Liver (tissue), 9 donors: ENCODE data around the gene AKT2. TPM values are rescaled to one million over a fixed set of nuclear protein-coding genes. Genes with fewer than 3 reads are reported as not detected.

Source experiments
- DNase-seq: peaks from one replicate; pipeline ENCODE4 v3.0.0-alpha.2; 2017; ENCODE audit warnings: low spot score
- H3K27ac ChIP-seq, 2 donors: one replicate each; pipeline ENCODE4 v1.7.0; 2013; ENCODE audit warnings: inconsistent platforms in 2 of 2, low read length in 2 of 2, control low read depth in 1 of 2, low read depth in 1 of 2, mild to moderate bottlenecking in 1 of 2
- H3K27me3 ChIP-seq, 4 donors: one replicate each; pipeline versions ENCODE4 v1.6.1 to v1.7.0; 2013; ENCODE audit warnings: low read length in 3 of 4, inconsistent platforms in 1 of 4, mild to moderate bottlenecking in 1 of 4, moderate library complexity in 1 of 4; ENCODE audit not compliant: control insufficient read depth in 4 of 4, insufficient read depth in 4 of 4
- H3K36me3 ChIP-seq, 4 donors: one replicate each; pipeline versions ENCODE4 v1.6.1 to v1.7.0; 2013; ENCODE audit warnings: low read length in 3 of 4, mild to moderate bottlenecking in 3 of 4, low read depth in 1 of 4, moderate library complexity in 1 of 4; ENCODE audit not compliant: control insufficient read depth in 4 of 4, insufficient read depth in 3 of 4
- H3K4me1 ChIP-seq, 4 donors: one replicate each; pipeline versions ENCODE4 v1.6.1 to v1.7.0; 2013; ENCODE audit warnings: low read length in 3 of 4, mild to moderate bottlenecking in 3 of 4, moderate library complexity in 1 of 4; ENCODE audit not compliant: control insufficient read depth in 4 of 4, insufficient read depth in 4 of 4
- H3K4me3 ChIP-seq, 3 donors: one replicate each; pipeline versions ENCODE4 v1.6.1 to v1.7.0; 2013; ENCODE audit warnings: low read length in 3 of 3, control low read depth in 1 of 3, low read depth in 1 of 3, mild to moderate bottlenecking in 1 of 3
- H3K9ac ChIP-seq, 2 donors: one replicate each; pipeline ENCODE4 v1.7.0; 2013; ENCODE audit warnings: low read length in 2 of 2, mild to moderate bottlenecking in 2 of 2, moderate library complexity in 2 of 2, control low read depth in 1 of 2, low read depth in 1 of 2
- H3K9me3 ChIP-seq, 4 donors: one replicate each; pipeline versions ENCODE4 v1.6.1 to v1.7.0; 2013; ENCODE audit warnings: low read length in 3 of 4; ENCODE audit not compliant: control insufficient read depth in 4 of 4
- EGR1 ChIP-seq, 2 donors: IDR thresholded peaks; 2 replicates each; pipeline ENCODE4 v1.6.1; 2016 to 2018; ENCODE audit warnings: antibody characterized with exemption in 2 of 2, low read depth in 2 of 2
- FOXA1 ChIP-seq: IDR thresholded peaks from 2 replicates; pipeline ENCODE4 v1.6.1; 2016; ENCODE audit warnings: antibody characterized with exemption
- FOXA2 ChIP-seq: IDR thresholded peaks from 2 replicates; pipeline ENCODE4 v1.6.1; 2016; ENCODE audit warnings: antibody characterized with exemption
- GABPA ChIP-seq, 2 donors: IDR thresholded peaks in 1 of 2; conservative IDR thresholded peaks in 1 of 2; 2 replicates each; pipeline ENCODE4 v1.6.1; 2016; ENCODE audit warnings: antibody characterized with exemption in 2 of 2, mild to moderate bottlenecking in 1 of 2, moderate library complexity in 1 of 2
- HNF4A ChIP-seq, 2 donors: conservative IDR thresholded peaks; 2 replicates each; pipeline ENCODE4 v1.6.1; 2016; ENCODE audit warnings: antibody characterized with exemption in 2 of 2, mild to moderate bottlenecking in 2 of 2
- HNF4G ChIP-seq: IDR thresholded peaks from 2 replicates; pipeline ENCODE4 v1.6.1; 2016; ENCODE audit warnings: antibody characterized with exemption
- JUND ChIP-seq, 2 donors: IDR thresholded peaks; 2 replicates each; pipeline ENCODE4 v1.6.1; 2016; ENCODE audit warnings: antibody characterized with exemption in 2 of 2
- NR2F2 ChIP-seq: IDR thresholded peaks from 2 replicates; pipeline ENCODE4 v1.6.1; 2016; ENCODE audit warnings: antibody characterized with exemption
- RAD21 ChIP-seq, 2 donors: IDR thresholded peaks; 2 replicates each; pipeline ENCODE4 v1.6.1; 2016; ENCODE audit warnings: antibody characterized with exemption in 2 of 2, mild to moderate bottlenecking in 2 of 2
- RXRA ChIP-seq, 2 donors: IDR thresholded peaks; 2 replicates each; pipeline ENCODE4 v1.6.1; 2017 to 2018; ENCODE audit warnings: antibody characterized with exemption in 2 of 2, mild to moderate bottlenecking in 1 of 2
- SP1 ChIP-seq: IDR thresholded peaks from 2 replicates; pipeline ENCODE4 v1.6.1; 2018; ENCODE audit warnings: antibody characterized with exemption, mild to moderate bottlenecking
- TAF1 ChIP-seq: conservative IDR thresholded peaks from 2 replicates; pipeline ENCODE4 v1.6.1; 2016; ENCODE audit warnings: antibody characterized with exemption, mild to moderate bottlenecking
- YY1 ChIP-seq: IDR thresholded peaks from 2 replicates; pipeline ENCODE4 v1.6.1; 2016; ENCODE audit warnings: antibody characterized with exemption, mild to moderate bottlenecking
- WGBS: extraction: QIAGEN DNeasy Blood & Tissue Kit; methylation state at CpG from one replicate; pipeline ENCODE4 v1.1.7; 2013; 5-methylcytosine and 5-hydroxymethylcytosine counted together
- polyA plus RNA-seq, 2 donors: library from polyadenylated mRNA; stranded (reverse) in 1 of 2; unstranded in 1 of 2; fragments of 200-250 nt in 1 of 2; fragments of >200 nt in 1 of 2; fragmentation: Nextera tagmentation in 1 of 2; extraction: Ambion mirVana in 1 of 2; gene quantifications; one replicate each; pipeline versions ENCODE4 v1.2.1 to v1.2.3, GENCODE V29; 2013 to 2015
- total RNA-seq, 2 donors: library from RNA; depleted of rRNA; stranded (reverse); fragments of >200 nt; gene quantifications; one replicate each; pipeline ENCODE4 v1.2.3, GENCODE V29; 2014
- TF ChIP-seq, protein P1 (sequence below): IDR thresholded peaks from 2 replicates; pipeline ENCODE4 v1.6.1; 2016; ENCODE audit warnings: antibody characterized with exemption
- TF ChIP-seq, protein P2 (sequence below): IDR thresholded peaks from 2 replicates; pipeline ENCODE4 v1.6.1; 2016; ENCODE audit warnings: antibody characterized with exemption
- TF ChIP-seq, protein P3 (sequence below): fragments of 150-350 bp; IDR thresholded peaks from 2 replicates; pipeline ENCODE4 v1.5.1; 2017; ENCODE audit warnings: improper control_type of control experiment, low read depth, low read length; ENCODE audit not compliant: missing input control
- TF ChIP-seq, protein P4 (sequence below): IDR thresholded peaks from 2 replicates; pipeline ENCODE4 v1.6.1; 2016; ENCODE audit warnings: antibody characterized with exemption
- donor health status: healthy.
- donor health status: healthy.
- donor health status: healthy.
- donor health status: healthy.
- donor health status: healthy.

The AKT2 gene
- total and polyA plus RNA-seq, 4 donors, result 23.2 to 110 (median 60.4) TPM

DNA sequence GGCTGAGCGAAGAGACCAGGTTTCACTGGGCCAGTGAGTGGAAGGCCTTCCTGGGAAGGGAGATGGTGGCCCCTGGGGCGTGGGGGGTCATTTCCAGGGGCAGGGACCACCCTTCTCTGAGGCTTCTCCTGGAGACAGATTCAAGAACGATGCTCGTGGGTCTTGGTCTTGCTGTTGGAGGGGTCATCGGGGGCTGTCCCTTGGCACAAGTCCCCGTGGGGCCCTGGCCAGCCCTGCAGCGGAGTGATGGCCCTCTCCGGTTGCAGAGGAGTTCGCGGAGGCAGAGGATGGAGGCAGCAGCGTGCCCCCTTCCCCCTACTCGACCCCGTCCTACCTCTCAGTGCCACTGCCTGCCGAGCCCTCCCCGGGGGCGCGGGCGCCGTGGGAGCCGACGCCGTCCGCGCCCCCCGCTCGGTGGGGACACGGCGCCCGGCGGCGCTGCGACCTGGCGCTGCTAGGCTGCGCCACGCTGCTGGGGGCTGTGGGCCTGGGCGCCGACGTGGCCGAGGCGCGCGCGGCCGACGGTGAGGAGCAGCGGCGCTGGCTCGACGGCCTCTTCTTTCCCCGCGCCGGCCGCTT is 71.8 kb downstream of the AKT2 start:
- WGBS, result 93% methylated on average over 53 of the region's 53 CpGs

DNA sequence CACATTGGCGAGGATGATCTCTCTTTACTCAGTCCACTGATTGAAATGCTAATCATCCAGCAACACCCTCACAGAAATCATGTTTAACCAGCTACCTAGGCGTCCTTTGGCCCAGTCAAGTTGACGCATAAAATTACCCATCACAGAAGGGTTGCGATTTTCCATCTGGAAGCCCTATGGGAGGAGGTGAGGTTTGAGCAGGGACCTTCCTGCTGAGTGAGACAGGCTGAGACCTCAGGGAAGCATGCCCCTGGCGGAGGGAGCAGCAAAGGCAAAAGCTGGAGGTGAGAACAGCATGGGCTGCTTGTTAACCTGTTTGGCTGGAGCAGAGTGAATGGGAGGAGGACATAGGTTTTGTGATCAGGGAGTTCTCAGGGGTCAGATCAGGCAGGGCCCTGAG is 74.3 kb downstream of the AKT2 start:
- Histone ChIP-seq H3K27me3 (peaks cover 0 to 2% (median 0%) of the 10 kb centered on the region in 4 donors), H3K36me3 (peaks cover 0 to 6% (median 3%) of the 10 kb centered on the region in 4 donors), H3K4me1 (no peaks in the 10 kb centered on the region), H3K9me3 (no peaks in the 10 kb centered on the region), H3K9ac (no peak overlapping the region), H3K4me3 (no peak overlapping the region), H3K27ac (no peak overlapping the region)
- DNase-seq, result no peak
- WGBS, result 96% methylated on average over 5 of the region's 5 CpGs
- no peak for TF ChIP-seq SP1
- TF ChIP-seq, protein P1, sequence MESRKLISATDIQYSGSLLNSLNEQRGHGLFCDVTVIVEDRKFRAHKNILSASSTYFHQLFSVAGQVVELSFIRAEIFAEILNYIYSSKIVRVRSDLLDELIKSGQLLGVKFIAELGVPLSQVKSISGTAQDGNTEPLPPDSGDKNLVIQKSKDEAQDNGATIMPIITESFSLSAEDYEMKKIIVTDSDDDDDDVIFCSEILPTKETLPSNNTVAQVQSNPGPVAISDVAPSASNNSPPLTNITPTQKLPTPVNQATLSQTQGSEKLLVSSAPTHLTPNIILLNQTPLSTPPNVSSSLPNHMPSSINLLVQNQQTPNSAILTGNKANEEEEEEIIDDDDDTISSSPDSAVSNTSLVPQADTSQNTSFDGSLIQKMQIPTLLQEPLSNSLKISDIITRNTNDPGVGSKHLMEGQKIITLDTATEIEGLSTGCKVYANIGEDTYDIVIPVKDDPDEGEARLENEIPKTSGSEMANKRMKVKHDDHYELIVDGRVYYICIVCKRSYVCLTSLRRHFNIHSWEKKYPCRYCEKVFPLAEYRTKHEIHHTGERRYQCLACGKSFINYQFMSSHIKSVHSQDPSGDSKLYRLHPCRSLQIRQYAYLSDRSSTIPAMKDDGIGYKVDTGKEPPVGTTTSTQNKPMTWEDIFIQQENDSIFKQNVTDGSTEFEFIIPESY, result no peak
- no peak for TF ChIP-seq HNF4A (conservative IDR thresholded peaks at IDR 0.05)
- TF ChIP-seq, protein P2, sequence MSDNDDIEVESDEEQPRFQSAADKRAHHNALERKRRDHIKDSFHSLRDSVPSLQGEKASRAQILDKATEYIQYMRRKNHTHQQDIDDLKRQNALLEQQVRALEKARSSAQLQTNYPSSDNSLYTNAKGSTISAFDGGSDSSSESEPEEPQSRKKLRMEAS, result no peak
- no peak for TF ChIP-seq HNF4G
- TF ChIP-seq RAD21 (IDR thresholded peaks at IDR 0.05), result no peak
- no peak for TF ChIP-seq TAF1
- no peak for TF ChIP-seq EGR1 (IDR thresholded peaks at IDR 0.05; ENCODE audit: low read depth in 2 of 2)
- TF ChIP-seq, protein P3, sequence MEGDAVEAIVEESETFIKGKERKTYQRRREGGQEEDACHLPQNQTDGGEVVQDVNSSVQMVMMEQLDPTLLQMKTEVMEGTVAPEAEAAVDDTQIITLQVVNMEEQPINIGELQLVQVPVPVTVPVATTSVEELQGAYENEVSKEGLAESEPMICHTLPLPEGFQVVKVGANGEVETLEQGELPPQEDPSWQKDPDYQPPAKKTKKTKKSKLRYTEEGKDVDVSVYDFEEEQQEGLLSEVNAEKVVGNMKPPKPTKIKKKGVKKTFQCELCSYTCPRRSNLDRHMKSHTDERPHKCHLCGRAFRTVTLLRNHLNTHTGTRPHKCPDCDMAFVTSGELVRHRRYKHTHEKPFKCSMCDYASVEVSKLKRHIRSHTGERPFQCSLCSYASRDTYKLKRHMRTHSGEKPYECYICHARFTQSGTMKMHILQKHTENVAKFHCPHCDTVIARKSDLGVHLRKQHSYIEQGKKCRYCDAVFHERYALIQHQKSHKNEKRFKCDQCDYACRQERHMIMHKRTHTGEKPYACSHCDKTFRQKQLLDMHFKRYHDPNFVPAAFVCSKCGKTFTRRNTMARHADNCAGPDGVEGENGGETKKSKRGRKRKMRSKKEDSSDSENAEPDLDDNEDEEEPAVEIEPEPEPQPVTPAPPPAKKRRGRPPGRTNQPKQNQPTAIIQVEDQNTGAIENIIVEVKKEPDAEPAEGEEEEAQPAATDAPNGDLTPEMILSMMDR, result no peak
- TF ChIP-seq NR2F2, result no peak
- no peak for TF ChIP-seq YY1

More for the DNA sequence above, 71.8 kb downstream of the AKT2 start:
- H3K36me3 ChIP-seq, result peaks cover 0 to 6% (median 3%) of the 10 kb centered on the region in 4 donors
- no peak overlapping the region for H3K4me3 ChIP-seq
- no peak overlapping the region for H3K9ac ChIP-seq
- H3K27me3 ChIP-seq, result peaks cover 0 to 8% (median 6%) of the 10 kb centered on the region in 4 donors
- H3K4me1 ChIP-seq, result peaks cover 0 to 7% (median 2%) of the 10 kb centered on the region in 4 donors
- H3K27ac ChIP-seq, result no peak overlapping the region
- H3K9me3 ChIP-seq, result no peaks in the 10 kb centered on the region
- TF ChIP-seq NR2F2 (no peak), HNF4A (conservative IDR thresholded peaks at IDR 0.05) (no peak), RXRA (IDR thresholded peaks at IDR 0.05) (no peak), YY1 (no peak), GABPA (IDR thresholded peaks at IDR 0.05 in 1 of 2, conservative IDR thresholded peaks at IDR 0.05 in 1 of 2) (no peak), FOXA1 (no peak), SP1 (no peak), JUND (IDR thresholded peaks at IDR 0.05) (no peak), EGR1 (IDR thresholded peaks at IDR 0.05; ENCODE audit: low read depth in 2 of 2) (no peak), HNF4G (no peak), FOXA2 (no peak)
- TF ChIP-seq, protein P4, sequence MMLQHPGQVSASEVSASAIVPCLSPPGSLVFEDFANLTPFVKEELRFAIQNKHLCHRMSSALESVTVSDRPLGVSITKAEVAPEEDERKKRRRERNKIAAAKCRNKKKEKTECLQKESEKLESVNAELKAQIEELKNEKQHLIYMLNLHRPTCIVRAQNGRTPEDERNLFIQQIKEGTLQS, result no peak
- TF ChIP-seq, protein P1, result no peak
- TF ChIP-seq, protein P2, result no peak
- TF ChIP-seq, protein P3, result no peak
- DNase-seq, result no peak
